GM12891 (cell line): Measurements from ENCODE around the gene PTPRR.

Source experiments
- POLR2A ChIP-seq: IDR thresholded peaks from 2 replicates; pipeline ENCODE4 v1.6.1; 2011; ENCODE audit warnings: low read depth, low read length, control low read depth
- POLR2AphosphoS5 ChIP-seq: IDR thresholded peaks from 2 replicates; pipeline ENCODE4 v1.6.1; 2011; ENCODE audit warnings: low read depth, low read length, control low read depth

GRCh38 chr12:70661466-70662161 lies 258.9 kb downstream of the PTPRR start:
- TF ChIP-seq POLR2AphosphoS5 (no peak), POLR2A (no peak)
